HepG2 (cell line): Measurements from ENCODE around the gene PLCD4. TPM values are rescaled to one million over a fixed set of nuclear protein-coding genes. Genes with fewer than 3 reads are reported as not detected.

Source experiments
- MAFK ChIP-seq, 2 experiments: IDR thresholded peaks in 1 of 2; conservative IDR thresholded peaks in 1 of 2; 2 replicates each; pipeline ENCODE4 v1.6.1; 2011; ENCODE audit warnings: improper control_type of control experiment in 2 of 2, low read length in 2 of 2
- NONO ChIP-seq, 2 experiments: fragments of 450-650 bp in 1 of 2; sonication (generic) in 1 of 2; formaldehyde crosslinking in 1 of 2; IDR thresholded peaks in 1 of 2; conservative IDR thresholded peaks in 1 of 2; 2 replicates each; pipeline versions ENCODE4 v1.6.1 to v1.8.0; 2017 to 2022; ENCODE audit warnings: mild to moderate bottlenecking in 1 of 2, missing genetic modification reagents in 1 of 2, moderate library complexity in 1 of 2
- PAX8 ChIP-seq: sonication (generic); formaldehyde crosslinking; IDR thresholded peaks from 2 replicates; pipeline ENCODE4 v1.8.0; 2022; ENCODE audit warnings: mild to moderate bottlenecking, missing genetic modification reagents, borderline replicate concordance
- RAD21 ChIP-seq: fragments of 450-650 bp; formaldehyde crosslinking; IDR thresholded peaks from 2 replicates; pipeline ENCODE4 v1.5.0; 2020; ENCODE audit warnings: mild to moderate bottlenecking
- ZNF138 ChIP-seq: sonication (generic); formaldehyde crosslinking; IDR thresholded peaks from 2 replicates; pipeline ENCODE4 v1.5.0; 2020; ENCODE audit warnings: mild to moderate bottlenecking, low read depth, missing genetic modification reagents
- ZNF589 ChIP-seq: sonication (generic); formaldehyde crosslinking; conservative IDR thresholded peaks from 2 replicates; pipeline ENCODE4 v1.8.0; 2022; ENCODE audit warnings: mild to moderate bottlenecking, moderate library complexity, missing genetic modification reagents
- ZNF839 ChIP-seq: sonication (generic); formaldehyde crosslinking; IDR thresholded peaks from 2 replicates; pipeline ENCODE4 v1.4.0; 2020; ENCODE audit warnings: missing genetic modification reagents, mild to moderate bottlenecking, borderline replicate concordance
- ZNF850 ChIP-seq: sonication (generic); formaldehyde crosslinking; conservative IDR thresholded peaks from 2 replicates; pipeline ENCODE4 v1.9.0; 2021; ENCODE audit warnings: mild to moderate bottlenecking, missing genetic modification reagents
- polyA plus RNA-seq, 8 experiments: library from polyadenylated mRNA; depleted of rRNA in 3 of 8; stranded (reverse) in 7 of 8; unstranded in 1 of 8; fragments of >200 nt; fragmentation: Illumina TruSeq in 4 of 8; extraction: Trizol in 4 of 8; gene quantifications; 2 replicates each; pipeline versions ENCODE4 v1.2.1 to v1.2.3, GENCODE V29; 2011 to 2016; ENCODE audit warnings: low read depth in 4 of 8, missing spikeins in 1 of 8, mixed read lengths in 1 of 8; ENCODE audit not compliant: insufficient read depth in 1 of 8
- total RNA-seq, 5 experiments: library from RNA; depleted of rRNA; stranded (reverse); fragments of >200 nt; fragmentation: Illumina TruSeq; extraction: Trizol; gene quantifications; 2 replicates each; pipeline ENCODE4 v1.2.3, GENCODE V29; 2016; ENCODE audit warnings: low read depth in 1 of 5
- TF ChIP-seq, protein P1 (sequence below): sonication (generic); formaldehyde crosslinking; IDR thresholded peaks from 2 replicates; pipeline ENCODE4 v1.5.0; 2020; ENCODE audit warnings: mild to moderate bottlenecking, missing genetic modification reagents, borderline replicate concordance
- TF ChIP-seq, protein P2 (sequence below): sonication (generic); formaldehyde crosslinking; IDR thresholded peaks from 2 replicates; pipeline ENCODE4 v1.5.0; 2020; ENCODE audit warnings: missing genetic modification reagents
- TF ChIP-seq, protein P3 (sequence below): sonication (generic); formaldehyde crosslinking; IDR thresholded peaks from 2 replicates; pipeline ENCODE4 v1.5.0; 2020; ENCODE audit warnings: mild to moderate bottlenecking, low read depth, missing genetic modification reagents, borderline replicate concordance
- TF ChIP-seq, protein P4 (sequence below): sonication (generic); formaldehyde crosslinking; IDR thresholded peaks from 2 replicates; pipeline ENCODE4 v1.4.0; 2020; ENCODE audit warnings: mild to moderate bottlenecking, missing genetic modification reagents
- TF ChIP-seq, protein P5 (sequence below): IDR thresholded peaks from 2 replicates; pipeline ENCODE4 v1.6.1; 2016; ENCODE audit warnings: low read depth, missing genetic modification reagents, missing compliant biosample characterization

Gene PLCD4
- total and polyA plus RNA-seq, 2 of the 13 experiments (the other 11 are each of a cell fraction or from before 2014, with no cell fraction given): 0.26 TPM; not detected in 1

DNA sequence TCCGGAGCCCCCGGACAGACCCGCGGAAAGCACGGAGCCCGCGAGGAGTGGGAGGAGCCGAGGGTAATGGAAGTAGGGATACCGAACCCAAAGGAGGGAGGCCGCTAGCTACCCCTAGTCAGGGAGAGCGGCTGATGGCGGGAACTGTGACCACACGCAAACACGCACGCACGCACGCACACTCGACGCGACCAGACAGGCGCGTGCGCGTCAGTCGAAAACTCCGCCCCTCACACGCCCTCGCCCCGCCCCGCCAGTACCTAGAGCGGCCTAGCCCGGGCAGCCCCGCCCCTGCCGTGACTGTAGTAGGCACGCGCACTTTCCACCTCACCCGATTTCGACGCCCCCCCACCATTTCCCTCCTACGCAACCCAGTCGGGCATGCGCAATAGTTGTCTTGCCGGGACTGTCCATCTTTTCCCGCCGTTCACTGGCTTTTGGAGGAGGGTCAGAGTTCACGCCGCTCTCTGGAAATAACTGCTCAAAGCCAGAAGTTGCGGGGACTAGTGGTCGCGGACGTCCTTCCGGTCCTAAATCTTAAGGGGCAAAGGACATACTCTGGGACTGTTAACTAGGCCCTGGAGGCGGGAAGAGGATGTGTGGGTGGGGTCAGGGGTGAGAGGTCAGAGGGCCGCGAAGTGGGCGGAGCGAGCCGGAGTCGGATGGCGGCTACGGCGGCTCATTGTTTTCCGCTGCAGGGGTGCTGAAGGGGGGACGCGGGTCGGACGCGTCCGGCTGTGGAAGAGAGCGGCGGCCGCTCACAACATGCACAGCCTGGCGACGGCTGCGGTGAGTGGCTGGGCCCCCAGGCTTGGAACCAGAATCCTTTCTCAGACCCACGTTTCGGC lies 39.3 kb upstream of the PLCD4 start, which contains the start of the genes CNOT9 and USP37 (continued):
- TF ChIP-seq, protein P1, sequence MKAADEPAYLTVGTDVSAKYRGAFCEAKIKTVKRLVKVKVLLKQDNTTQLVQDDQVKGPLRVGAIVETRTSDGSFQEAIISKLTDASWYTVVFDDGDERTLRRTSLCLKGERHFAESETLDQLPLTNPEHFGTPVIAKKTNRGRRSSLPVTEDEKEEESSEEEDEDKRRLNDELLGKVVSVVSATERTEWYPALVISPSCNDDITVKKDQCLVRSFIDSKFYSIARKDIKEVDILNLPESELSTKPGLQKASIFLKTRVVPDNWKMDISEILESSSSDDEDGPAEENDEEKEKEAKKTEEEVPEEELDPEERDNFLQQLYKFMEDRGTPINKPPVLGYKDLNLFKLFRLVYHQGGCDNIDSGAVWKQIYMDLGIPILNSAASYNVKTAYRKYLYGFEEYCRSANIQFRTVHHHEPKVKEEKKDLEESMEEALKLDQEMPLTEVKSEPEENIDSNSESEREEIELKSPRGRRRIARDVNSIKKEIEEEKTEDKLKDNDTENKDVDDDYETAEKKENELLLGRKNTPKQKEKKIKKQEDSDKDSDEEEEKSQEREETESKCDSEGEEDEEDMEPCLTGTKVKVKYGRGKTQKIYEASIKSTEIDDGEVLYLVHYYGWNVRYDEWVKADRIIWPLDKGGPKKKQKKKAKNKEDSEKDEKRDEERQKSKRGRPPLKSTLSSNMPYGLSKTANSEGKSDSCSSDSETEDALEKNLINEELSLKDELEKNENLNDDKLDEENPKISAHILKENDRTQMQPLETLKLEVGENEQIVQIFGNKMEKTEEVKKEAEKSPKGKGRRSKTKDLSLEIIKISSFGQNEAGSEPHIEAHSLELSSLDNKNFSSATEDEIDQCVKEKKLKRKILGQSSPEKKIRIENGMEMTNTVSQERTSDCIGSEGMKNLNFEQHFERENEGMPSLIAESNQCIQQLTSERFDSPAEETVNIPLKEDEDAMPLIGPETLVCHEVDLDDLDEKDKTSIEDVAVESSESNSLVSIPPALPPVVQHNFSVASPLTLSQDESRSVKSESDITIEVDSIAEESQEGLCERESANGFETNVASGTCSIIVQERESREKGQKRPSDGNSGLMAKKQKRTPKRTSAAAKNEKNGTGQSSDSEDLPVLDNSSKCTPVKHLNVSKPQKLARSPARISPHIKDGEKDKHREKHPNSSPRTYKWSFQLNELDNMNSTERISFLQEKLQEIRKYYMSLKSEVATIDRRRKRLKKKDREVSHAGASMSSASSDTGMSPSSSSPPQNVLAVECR (CRISPR knock-in tag): peak; percentile 94
- TF ChIP-seq, protein P2, sequence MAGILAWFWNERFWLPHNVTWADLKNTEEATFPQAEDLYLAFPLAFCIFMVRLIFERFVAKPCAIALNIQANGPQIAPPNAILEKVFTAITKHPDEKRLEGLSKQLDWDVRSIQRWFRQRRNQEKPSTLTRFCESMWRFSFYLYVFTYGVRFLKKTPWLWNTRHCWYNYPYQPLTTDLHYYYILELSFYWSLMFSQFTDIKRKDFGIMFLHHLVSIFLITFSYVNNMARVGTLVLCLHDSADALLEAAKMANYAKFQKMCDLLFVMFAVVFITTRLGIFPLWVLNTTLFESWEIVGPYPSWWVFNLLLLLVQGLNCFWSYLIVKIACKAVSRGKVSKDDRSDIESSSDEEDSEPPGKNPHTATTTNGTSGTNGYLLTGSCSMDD (CRISPR knock-in tag): no peak; the same call in 1 of the 2 replicates
- TF ChIP-seq, protein P3, sequence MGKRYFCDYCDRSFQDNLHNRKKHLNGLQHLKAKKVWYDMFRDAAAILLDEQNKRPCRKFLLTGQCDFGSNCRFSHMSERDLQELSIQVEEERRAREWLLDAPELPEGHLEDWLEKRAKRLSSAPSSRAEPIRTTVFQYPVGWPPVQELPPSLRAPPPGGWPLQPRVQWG (CRISPR knock-in tag): no peak
- no peak for TF ChIP-seq MAFK (conservative IDR thresholded peaks at IDR 0.05 in 1 of 2, IDR thresholded peaks at IDR 0.05 in 1 of 2; ENCODE audit: low read length in 2 of 2)
- TF ChIP-seq ZNF850 (CRISPR knock-in tag): no peak; the same call in 1 of the 2 replicates
- TF ChIP-seq PAX8 (CRISPR knock-in tag): no peak; the same call in 1 of the 2 replicates
- TF ChIP-seq, protein P4, sequence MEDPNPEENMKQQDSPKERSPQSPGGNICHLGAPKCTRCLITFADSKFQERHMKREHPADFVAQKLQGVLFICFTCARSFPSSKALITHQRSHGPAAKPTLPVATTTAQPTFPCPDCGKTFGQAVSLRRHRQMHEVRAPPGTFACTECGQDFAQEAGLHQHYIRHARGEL (CRISPR knock-in tag): peak; percentile 97
- TF ChIP-seq ZNF839 (CRISPR knock-in tag): peak; percentile 100
- TF ChIP-seq NONO (IDR thresholded peaks at IDR 0.05): no peak
- peak; percentile 96 for TF ChIP-seq NONO (CRISPR knock-in tag; conservative IDR thresholded peaks at IDR 0.05)
- TF ChIP-seq, protein P5, sequence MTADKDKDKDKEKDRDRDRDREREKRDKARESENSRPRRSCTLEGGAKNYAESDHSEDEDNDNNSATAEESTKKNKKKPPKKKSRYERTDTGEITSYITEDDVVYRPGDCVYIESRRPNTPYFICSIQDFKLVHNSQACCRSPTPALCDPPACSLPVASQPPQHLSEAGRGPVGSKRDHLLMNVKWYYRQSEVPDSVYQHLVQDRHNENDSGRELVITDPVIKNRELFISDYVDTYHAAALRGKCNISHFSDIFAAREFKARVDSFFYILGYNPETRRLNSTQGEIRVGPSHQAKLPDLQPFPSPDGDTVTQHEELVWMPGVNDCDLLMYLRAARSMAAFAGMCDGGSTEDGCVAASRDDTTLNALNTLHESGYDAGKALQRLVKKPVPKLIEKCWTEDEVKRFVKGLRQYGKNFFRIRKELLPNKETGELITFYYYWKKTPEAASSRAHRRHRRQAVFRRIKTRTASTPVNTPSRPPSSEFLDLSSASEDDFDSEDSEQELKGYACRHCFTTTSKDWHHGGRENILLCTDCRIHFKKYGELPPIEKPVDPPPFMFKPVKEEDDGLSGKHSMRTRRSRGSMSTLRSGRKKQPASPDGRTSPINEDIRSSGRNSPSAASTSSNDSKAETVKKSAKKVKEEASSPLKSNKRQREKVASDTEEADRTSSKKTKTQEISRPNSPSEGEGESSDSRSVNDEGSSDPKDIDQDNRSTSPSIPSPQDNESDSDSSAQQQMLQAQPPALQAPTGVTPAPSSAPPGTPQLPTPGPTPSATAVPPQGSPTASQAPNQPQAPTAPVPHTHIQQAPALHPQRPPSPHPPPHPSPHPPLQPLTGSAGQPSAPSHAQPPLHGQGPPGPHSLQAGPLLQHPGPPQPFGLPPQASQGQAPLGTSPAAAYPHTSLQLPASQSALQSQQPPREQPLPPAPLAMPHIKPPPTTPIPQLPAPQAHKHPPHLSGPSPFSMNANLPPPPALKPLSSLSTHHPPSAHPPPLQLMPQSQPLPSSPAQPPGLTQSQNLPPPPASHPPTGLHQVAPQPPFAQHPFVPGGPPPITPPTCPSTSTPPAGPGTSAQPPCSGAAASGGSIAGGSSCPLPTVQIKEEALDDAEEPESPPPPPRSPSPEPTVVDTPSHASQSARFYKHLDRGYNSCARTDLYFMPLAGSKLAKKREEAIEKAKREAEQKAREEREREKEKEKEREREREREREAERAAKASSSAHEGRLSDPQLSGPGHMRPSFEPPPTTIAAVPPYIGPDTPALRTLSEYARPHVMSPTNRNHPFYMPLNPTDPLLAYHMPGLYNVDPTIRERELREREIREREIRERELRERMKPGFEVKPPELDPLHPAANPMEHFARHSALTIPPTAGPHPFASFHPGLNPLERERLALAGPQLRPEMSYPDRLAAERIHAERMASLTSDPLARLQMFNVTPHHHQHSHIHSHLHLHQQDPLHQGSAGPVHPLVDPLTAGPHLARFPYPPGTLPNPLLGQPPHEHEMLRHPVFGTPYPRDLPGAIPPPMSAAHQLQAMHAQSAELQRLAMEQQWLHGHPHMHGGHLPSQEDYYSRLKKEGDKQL: no peak
- TF ChIP-seq ZNF589 (CRISPR knock-in tag): peak; percentile 95; the same call in 1 of the 2 replicates
- TF ChIP-seq RAD21 (CRISPR knock-in tag): 0 out of 2 replicates have a peak, but pooled peaks have one; percentile 24
- peak; percentile 93 for TF ChIP-seq ZNF138 (CRISPR knock-in tag)
